HEK293 (cell line): Measurements from ENCODE around the gene ZSWIM6.

Source experiments
- CTCF ChIA-PET: fragments of 350-600 bp; formaldehyde crosslinking; extraction: SDS; loops from one replicate; lab custom pipeline; 2021; ENCODE audit warnings: antibody characterized with exemption; lab: Yijun Ruan, JAX
- POLR2A ChIA-PET: fragments of 300-600 bp; formaldehyde crosslinking; extraction: SDS; loops from one replicate; lab custom pipeline; 2020; ENCODE audit warnings: antibody characterized with exemption, inconsistent platforms; lab: Yijun Ruan, JAX
- H3K27ac ChIP-seq: fragments of 200-500 bp; sonication (Bioruptor generic); 2 replicates; pipeline ENCODE4 v1.5.1; 2014; ENCODE audit warnings: low read depth, low read length, control low read depth, inconsistent platforms; ENCODE audit errors: extremely low read depth
- H3K36me3 ChIP-seq, 2 experiments: fragments of 200-500 bp in 1 of 2; sonication (Bioruptor generic) in 1 of 2; 1 replicate in 1 of 2; 2 replicates in 1 of 2; pipeline ENCODE4 v1.5.1; 2014 to 2017; ENCODE audit warnings: inconsistent platforms in 2 of 2, low read length in 2 of 2; ENCODE audit not compliant: control insufficient read depth in 2 of 2, insufficient read depth in 1 of 2
- H3K4me1 ChIP-seq: fragments of 200-500 bp; sonication (Bioruptor generic); 2 replicates; pipeline ENCODE4 v1.5.1; 2014; ENCODE audit warnings: mild to moderate bottlenecking, low read length, inconsistent platforms; ENCODE audit not compliant: control insufficient read depth, insufficient read depth
- H3K4me3 ChIP-seq: 2 replicates; pipeline ENCODE4 v1.5.1; 2011; ENCODE audit warnings: low read depth, mild to moderate bottlenecking, control low read depth, low read length, moderate library complexity
- H3K9me3 ChIP-seq: fragments of 200-500 bp; sonication (Bioruptor generic); 2 replicates; pipeline ENCODE4 v1.5.1; 2014; ENCODE audit warnings: low read depth, low read length, inconsistent platforms; ENCODE audit not compliant: control insufficient read depth, insufficient read depth
- EGR2 ChIP-seq: fragments of 450-650 bp; formaldehyde crosslinking; IDR thresholded peaks from 2 replicates; pipeline ENCODE4 v1.5.1; 2016; ENCODE audit warnings: low read depth, missing biosample characterization, missing genetic modification characterization
- HOXD13 ChIP-seq: sonication (generic); formaldehyde crosslinking; IDR thresholded peaks from 2 replicates; pipeline ENCODE4 v1.8.0; 2022; ENCODE audit warnings: missing genetic modification reagents, borderline replicate concordance
- IKZF3 ChIP-seq: fragments of 450-650 bp; IDR thresholded peaks from 2 replicates; pipeline ENCODE4 v1.5.0; 2018; ENCODE audit warnings: missing biosample characterization, mild to moderate bottlenecking, missing genetic modification characterization, moderate library complexity
- INSM2 ChIP-seq: fragments of 450-650 bp; formaldehyde crosslinking; IDR thresholded peaks from 2 replicates; pipeline ENCODE4 v1.5.1; 2016; ENCODE audit warnings: missing biosample characterization, missing genetic modification characterization
- PATZ1 ChIP-seq: fragments of 450-650 bp; formaldehyde crosslinking; IDR thresholded peaks from 2 replicates; pipeline ENCODE4 v1.5.1; 2016; ENCODE audit warnings: missing biosample characterization, missing genetic modification characterization
- PBX3 ChIP-seq: sonication (generic); formaldehyde crosslinking; IDR thresholded peaks from 2 replicates; pipeline ENCODE4 v1.8.1; 2022; ENCODE audit warnings: mild to moderate bottlenecking, moderate library complexity, missing genetic modification reagents
- RBAK ChIP-seq: fragments of 450-650 bp; formaldehyde crosslinking; IDR thresholded peaks from 2 replicates; pipeline ENCODE4 v1.5.1; 2016; ENCODE audit warnings: missing biosample characterization, missing genetic modification characterization
- SP2 ChIP-seq: fragments of 450-650 bp; formaldehyde crosslinking; IDR thresholded peaks from 2 replicates; pipeline ENCODE4 v1.5.1; 2016; ENCODE audit warnings: missing biosample characterization, missing genetic modification characterization
- ZBTB6 ChIP-seq: fragments of 450-650 bp; formaldehyde crosslinking; IDR thresholded peaks from 2 replicates; pipeline ENCODE4 v1.5.1; 2017; ENCODE audit warnings: missing biosample characterization, missing genetic modification characterization
- ZBTB8A ChIP-seq: fragments of 450-650 bp; formaldehyde crosslinking; IDR thresholded peaks from 2 replicates; pipeline ENCODE4 v1.5.1; 2016; ENCODE audit warnings: missing biosample characterization, missing genetic modification characterization
- ZNF19 ChIP-seq: fragments of 450-650 bp; formaldehyde crosslinking; IDR thresholded peaks from 2 replicates; pipeline ENCODE4; 2016; ENCODE audit warnings: missing biosample characterization, missing genetic modification characterization, low read depth
- ZNF202 ChIP-seq: fragments of 450-650 bp; formaldehyde crosslinking; IDR thresholded peaks from 2 replicates; pipeline ENCODE4 v1.5.1; 2016; ENCODE audit warnings: missing biosample characterization, missing genetic modification characterization, borderline replicate concordance
- ZNF335 ChIP-seq: fragments of 450-650 bp; formaldehyde crosslinking; conservative IDR thresholded peaks from 2 replicates; pipeline ENCODE4 v1.5.1; 2016; ENCODE audit warnings: missing biosample characterization, missing genetic modification characterization
- ZNF341 ChIP-seq: fragments of 450-650 bp; formaldehyde crosslinking; IDR thresholded peaks from 2 replicates; pipeline ENCODE4; 2016; ENCODE audit warnings: low read depth, missing biosample characterization, missing genetic modification characterization
- ZNF391 ChIP-seq: fragments of 450-650 bp; formaldehyde crosslinking; IDR thresholded peaks from 2 replicates; pipeline ENCODE4 v1.5.1; 2016; ENCODE audit warnings: low read depth, missing biosample characterization, missing genetic modification characterization, borderline replicate concordance
- ZNF449 ChIP-seq: fragments of 450-650 bp; formaldehyde crosslinking; IDR thresholded peaks from 2 replicates; pipeline ENCODE4 v1.5.1; 2017; ENCODE audit warnings: missing biosample characterization, mild to moderate bottlenecking, missing genetic modification characterization, moderate library complexity
- ZNF518A ChIP-seq: fragments of 450-650 bp; formaldehyde crosslinking; conservative IDR thresholded peaks from 2 replicates; pipeline ENCODE4 v1.5.1; 2016; ENCODE audit warnings: low read depth, missing biosample characterization, missing genetic modification characterization
- ZNF664 ChIP-seq: fragments of 450-650 bp; formaldehyde crosslinking; IDR thresholded peaks from 2 replicates; pipeline ENCODE4 v1.5.1; 2016; ENCODE audit warnings: missing biosample characterization, missing genetic modification characterization
- ZNF701 ChIP-seq: fragments of 450-650 bp; formaldehyde crosslinking; IDR thresholded peaks from 2 replicates; pipeline ENCODE4 v1.5.1; 2016; ENCODE audit warnings: missing biosample characterization, missing genetic modification characterization
- ZNF704 ChIP-seq: fragments of 450-650 bp; formaldehyde crosslinking; IDR thresholded peaks from 2 replicates; pipeline ENCODE4 v1.5.1; 2016; ENCODE audit warnings: missing biosample characterization, missing genetic modification characterization
- ZSCAN16 ChIP-seq: fragments of 450-650 bp; formaldehyde crosslinking; IDR thresholded peaks from 2 replicates; pipeline ENCODE4 v1.5.1; 2016; ENCODE audit warnings: missing biosample characterization, missing genetic modification characterization

The ZSWIM6 gene

GRCh38 chr5:61578858-61579503 lies 246.9 kb downstream of the ZSWIM6 start (continued):
- TF ChIP-seq INSM2 (no peak), HOXD13 (CRISPR knock-in tag) (no peak), ZNF449 (tag by site-specific recombination) (no peak), ZNF704 (no peak), ZNF518A (tag by site-specific recombination) (no peak)
- TF ChIP-seq, all 188 proteins: peak for 0

- Histone ChIP-seq H3K4me1 (no peaks in the 10 kb centered on the region), H3K4me3 (no peak overlapping the region), H3K27ac (no peak overlapping the region), H3K9me3 (no peaks in the 10 kb centered on the region), H3K36me3 (no peaks in the 10 kb centered on the region)
- TF ChIP-seq ZBTB6 (tag by site-specific recombination) (no peak), IKZF3 (tag by site-specific recombination) (no peak), ZNF202 (tag by site-specific recombination) (no peak), ZNF19 (tag by site-specific recombination) (no peak), PATZ1 (tag by site-specific recombination) (no peak), ZNF664 (tag by site-specific recombination) (no peak), EGR2 (tag by site-specific recombination) (no peak), ZSCAN16 (no peak), SP2 (tag by site-specific recombination) (no peak), ZNF391 (no peak), ZBTB8A (no peak), PBX3 (CRISPR knock-in tag) (no peak), ZNF701 (no peak), ZNF335 (tag by site-specific recombination) (no peak), ZNF341 (tag by site-specific recombination) (no peak), RBAK (no peak)
- ChIA-PET CTCF (interaction anchor here (0.6 to 1.1 kb wide), 2 partner anchors 41 to 121 kb away, joined by 3 read pairs; no protein-coding TSS in a partner anchor), POLR2A (no interaction called here)
Observed at GRCh38 chr5:61582205-61582820, 250.3 kb downstream of the ZSWIM6 start.
